ENCODE data around the gene RALB.
"Not testable (repeated sequence)": the region's sequence is repeated elsewhere in the genome, so short reads cannot be mapped to it uniquely, and the experiment has no call there.

RALB gene

DNA sequence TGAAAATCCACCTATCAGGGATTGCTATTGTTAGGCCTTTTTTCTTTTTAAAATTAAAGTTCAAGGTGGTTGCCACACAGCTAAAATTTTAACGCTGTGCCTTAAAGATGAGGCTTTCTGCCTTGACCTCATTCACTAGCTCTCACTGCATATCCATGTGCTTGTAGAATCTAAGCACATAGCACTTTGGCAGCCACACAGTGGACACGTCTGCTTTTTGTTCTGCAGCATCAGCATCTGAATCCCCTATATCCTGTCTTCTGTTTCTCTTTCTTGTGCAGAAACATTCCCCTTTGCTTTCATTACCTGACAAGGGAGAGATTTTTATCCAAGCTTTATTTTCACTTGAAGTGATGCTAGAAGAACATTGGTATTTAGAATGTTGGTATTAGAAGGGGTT is 38.1 kb downstream of the RALB start:
- in situ Hi-C loops (cut with HindIII; ENCODE audit: low sequenced_read_pairs): no loop called here

DNA sequence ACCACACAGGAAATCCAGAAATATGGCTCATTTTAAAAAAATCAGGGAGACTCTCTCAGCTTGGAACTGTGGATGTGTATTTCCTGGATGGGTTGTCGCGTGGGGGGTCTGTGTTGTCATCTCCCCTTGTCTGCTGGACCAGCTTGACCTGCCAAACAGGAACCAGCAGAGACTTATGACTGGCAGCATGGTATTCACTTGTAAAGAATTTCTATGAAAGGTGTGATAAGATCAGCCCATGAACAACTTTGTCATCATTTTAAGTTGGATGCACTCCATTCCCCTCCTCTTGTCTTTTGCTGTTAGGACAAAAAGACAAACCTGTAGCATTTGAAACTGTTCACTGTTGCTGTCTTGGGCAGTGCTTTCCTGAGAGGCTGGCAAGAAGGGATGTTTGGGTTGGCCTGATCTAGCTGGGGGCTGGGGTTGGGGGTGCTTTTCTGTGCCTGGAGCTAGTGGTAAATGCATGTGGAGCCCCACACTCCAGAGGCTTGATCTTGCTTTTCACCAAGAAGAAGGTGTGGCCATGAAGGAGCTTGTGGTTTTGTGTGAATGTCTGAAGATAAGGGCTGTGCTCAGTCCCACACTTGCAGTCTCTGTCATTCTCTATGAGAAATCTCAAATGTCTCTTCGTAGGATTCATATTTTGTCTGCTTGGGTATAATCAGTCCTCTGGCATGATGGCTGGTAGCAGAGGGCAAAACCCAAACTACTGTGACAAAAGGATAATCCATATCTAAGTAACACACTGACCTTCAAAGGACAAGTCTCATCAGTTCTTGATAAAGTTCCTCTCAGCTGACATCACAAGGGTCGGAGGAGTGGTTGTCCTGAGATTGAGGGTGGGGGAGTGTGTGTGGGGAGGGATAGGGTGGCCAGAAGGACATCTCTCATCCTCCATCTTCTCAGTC is 39.0 kb downstream of the RALB start:
- in situ Hi-C loops (cut with HindIII; ENCODE audit: low sequenced_read_pairs): no loop called here

DNA sequence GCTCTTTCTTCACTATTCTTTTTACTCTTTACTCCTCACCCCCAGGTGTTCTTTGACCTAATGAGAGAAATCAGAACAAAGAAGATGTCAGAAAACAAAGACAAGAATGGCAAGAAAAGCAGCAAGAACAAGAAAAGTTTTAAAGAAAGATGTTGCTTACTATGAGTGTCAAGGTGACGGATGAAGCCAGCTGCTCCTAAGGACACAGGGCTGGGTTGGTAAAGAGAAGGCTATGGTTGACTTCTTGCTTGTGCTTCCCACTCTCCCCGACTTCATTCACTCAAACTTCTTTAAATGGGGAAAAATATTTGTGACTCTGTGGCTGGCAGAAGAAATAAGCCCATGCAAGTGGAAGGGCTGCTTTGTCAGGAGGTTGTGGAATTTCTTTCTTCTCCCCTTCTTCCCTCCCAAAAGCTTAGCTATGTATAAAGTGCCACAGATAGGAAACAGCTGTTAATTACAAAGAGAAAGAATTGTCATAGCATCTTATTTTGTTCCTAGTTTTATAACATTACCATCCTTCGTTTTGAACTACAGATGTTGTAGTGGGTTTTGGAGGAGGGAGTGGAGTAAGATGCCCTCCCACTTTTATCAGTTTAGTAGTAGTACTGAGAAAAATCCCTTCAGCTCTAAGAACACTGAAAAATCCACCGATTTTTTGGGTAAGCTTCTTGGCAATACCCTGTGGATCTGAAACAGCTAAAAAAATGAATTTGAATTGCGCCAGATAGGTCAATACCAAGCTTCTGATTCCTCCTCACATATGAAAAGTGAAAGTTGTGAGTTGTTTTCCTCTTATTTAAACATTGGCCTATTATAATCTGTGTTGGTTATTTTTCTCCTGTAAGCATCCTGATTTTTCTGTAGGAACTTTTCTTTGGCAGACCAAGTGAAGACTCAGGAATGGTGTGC is 40.7 kb downstream of the RALB start:
- in situ Hi-C loops (cut with HindIII; ENCODE audit: low sequenced_read_pairs): no loop called here

DNA sequence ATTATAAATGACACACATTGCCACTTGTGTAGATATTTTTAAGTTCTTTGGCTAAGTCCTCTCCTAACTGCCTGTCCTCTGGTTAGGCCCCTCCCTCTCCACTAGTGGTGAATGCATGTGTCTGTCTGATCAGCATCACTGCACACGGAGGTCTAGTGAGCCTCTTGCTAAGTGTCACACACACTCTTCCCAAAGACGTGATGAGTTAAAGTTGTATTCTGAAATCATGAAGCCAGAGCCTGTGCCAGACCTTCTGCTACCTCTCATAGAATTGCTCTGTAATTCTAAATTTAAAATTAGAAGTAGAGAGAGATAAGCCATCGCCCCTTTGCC is 41.3 kb downstream of the RALB start:
- in situ Hi-C loops (cut with HindIII; ENCODE audit: low sequenced_read_pairs): no loop called here

DNA sequence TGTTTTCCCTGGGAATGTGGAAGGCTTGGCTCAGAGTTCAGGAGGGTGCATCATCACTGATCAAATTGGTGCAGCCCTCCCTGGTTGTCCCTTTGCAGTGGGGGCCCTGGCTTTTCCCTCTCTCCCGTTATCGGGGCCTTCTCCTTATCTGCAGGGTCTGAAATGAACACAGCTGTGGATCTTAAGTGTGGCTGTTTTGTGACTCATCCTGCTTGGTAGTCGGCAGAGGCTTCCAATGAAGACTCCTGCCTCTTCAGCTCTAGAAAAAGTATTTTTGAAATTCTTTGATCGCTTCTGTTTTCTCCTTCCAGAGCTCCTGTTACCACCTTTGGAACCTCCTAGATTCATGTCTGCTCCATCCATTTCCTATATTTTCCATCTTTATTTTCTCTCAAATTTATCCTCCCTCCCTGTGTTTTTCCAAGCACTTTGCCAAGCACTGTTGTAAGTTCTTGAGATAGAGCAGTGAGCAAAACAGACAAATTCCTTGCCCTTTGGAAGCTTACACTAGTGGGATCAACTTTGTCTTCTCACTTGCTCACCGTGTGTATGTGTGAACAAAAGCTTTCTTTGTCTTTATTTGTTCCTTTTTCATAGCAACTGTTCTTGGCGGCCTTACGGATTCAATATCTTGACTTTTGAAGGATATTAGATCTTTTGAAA is 45.7 kb downstream of the RALB start:
- in situ Hi-C loops (cut with HindIII; ENCODE audit: low sequenced_read_pairs): no loop called here

DNA sequence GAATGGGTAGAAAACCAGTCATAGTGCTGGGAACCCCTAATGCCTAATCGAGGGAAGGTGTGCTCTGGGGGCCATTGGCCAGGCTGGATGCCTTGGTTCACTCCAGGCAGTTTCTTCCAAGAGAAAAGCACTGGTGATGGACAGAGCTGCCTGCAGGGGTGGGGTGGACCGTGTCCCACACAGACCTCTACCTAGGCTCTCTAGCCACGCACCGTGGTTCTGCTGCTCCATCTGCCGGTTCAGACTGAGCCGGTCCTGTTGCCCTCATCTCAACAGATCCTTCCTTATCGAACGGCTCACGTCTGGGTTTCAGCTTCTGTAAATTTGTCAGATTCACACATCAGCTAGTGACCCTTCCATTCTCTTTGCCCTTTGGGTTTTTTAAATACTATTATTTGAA is 46.4 kb downstream of the RALB start:
- in situ Hi-C loops (cut with HindIII; ENCODE audit: low sequenced_read_pairs): no loop called here

DNA sequence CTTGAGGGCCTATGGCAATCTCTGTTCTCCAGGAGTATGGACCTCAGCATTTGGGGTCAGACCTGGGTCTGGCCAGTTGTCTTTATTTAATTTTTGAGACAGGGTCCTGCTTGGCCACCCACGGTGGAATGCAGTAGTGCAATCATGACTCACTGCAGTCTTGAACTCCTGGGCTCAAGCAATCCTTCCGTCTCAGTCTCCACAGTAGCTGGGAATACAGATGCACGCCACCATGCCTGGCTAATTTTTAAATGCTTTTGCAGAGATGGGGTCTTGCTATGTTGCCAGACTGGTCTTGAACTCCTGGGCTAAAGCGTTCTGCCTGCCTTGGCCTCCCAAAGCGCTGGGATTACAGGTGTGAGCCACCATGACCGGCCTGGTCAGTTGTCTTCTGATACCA is 46.9 kb downstream of the RALB start:
- in situ Hi-C loops (cut with HindIII; ENCODE audit: low sequenced_read_pairs): no loop called here

DNA sequence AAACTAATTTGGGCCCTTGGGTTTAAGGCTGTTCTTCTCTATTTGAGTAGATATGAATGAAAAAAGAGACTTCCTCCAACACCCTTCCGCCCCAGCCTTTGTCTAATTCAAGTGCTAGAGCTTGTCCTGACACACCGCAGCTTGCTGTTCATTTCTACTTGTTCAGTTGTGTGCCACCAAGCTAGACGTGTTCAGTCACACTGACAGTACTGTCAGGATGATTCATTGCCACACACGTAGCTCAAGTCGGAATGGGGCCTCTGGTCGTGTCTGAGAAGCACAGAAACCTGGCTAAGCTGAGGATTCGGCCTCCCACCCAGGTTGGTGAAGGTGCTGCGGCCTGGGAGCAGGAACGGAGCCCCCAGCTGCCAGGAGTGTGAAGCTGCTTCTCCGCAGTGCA is 47.7 kb downstream of the RALB start:
- in situ Hi-C loops (cut with HindIII; ENCODE audit: low sequenced_read_pairs): no loop called here

DNA sequence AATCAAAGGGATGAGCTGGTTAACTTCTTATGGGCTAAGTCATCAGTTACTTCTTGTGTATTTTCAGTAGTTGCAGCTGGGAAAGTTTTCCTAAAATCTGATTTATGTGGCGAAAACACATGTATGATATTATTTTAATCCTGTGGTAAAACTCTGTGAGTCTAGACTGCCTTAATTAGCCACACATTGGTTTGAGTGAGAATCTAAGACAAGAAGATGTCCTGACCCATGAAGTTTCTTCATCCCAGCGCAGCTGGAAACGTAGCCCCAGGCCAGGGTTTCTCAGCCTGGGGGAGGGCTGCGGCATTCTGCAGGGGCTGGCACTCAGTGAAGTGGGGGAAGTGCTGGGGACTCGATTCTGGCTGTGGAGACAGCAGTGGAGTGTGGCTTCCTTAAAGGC is 48.6 kb downstream of the RALB start:
- in situ Hi-C loops (cut with HindIII; ENCODE audit: low sequenced_read_pairs): no loop called here

DNA sequence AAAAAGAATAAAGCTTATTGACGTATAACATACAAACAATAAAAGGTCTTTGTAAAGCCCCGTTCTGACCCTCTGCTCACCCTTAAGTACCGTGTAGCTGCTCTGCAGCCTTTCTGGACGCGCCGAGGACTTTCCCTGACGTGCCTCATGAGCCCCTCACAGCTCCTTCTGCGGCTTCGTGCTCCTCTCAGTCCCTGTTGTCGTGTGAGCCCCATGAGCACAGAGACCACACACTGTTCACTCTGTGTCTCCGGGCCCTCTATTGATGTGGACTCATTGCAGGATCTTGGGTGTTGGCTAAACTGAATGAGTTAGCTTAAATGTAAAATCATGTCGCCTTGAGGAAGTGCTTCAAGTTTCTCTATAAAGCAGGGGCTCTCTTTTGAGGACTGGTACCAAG is 49.6 kb downstream of the RALB start:
- in situ Hi-C loops (cut with HindIII; ENCODE audit: low sequenced_read_pairs): no loop called here

DNA sequence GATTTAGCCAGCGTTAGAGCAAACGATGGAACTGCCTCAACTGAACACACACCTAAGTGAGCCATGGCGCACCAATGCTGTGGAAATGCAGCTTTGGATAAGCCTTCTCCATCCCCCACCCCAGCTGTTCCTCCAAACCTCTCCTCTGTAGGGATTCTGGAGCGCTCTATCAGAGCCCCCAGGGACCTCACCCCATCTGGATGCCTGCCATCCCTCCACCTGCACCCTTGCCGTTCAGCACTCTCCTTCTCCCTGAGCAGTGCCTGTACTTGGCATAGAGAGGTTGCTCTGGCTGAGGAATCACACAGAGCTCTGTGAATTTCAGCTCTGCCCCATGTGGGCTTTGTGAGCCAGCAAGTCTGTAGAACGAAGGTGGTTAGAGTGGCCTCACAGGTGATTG is 50.5 kb downstream of the RALB start:
- in situ Hi-C loops (cut with HindIII; ENCODE audit: low sequenced_read_pairs): no loop called here

DNA sequence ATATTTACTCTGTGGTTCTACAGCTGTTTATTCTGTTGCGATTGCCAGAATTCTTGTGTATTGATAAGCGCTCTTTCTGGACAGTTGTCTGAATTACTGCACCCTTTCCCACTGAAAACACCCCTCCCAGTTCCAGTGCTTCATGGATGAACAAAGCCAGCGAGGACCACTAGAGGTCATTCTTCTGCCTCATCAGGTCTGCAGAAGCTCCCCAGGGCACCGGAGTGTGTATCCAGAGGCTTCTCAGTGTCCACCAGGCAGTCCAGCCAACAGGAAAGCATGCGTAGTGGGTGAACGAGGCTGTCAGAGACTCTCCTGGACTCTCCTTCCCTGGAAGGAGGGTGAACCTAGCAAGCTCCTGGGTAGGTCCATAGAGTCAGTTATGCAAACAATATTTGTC is 52.6 kb downstream of the RALB start:
- in situ Hi-C loops (cut with HindIII; ENCODE audit: low sequenced_read_pairs): no loop called here

DNA sequence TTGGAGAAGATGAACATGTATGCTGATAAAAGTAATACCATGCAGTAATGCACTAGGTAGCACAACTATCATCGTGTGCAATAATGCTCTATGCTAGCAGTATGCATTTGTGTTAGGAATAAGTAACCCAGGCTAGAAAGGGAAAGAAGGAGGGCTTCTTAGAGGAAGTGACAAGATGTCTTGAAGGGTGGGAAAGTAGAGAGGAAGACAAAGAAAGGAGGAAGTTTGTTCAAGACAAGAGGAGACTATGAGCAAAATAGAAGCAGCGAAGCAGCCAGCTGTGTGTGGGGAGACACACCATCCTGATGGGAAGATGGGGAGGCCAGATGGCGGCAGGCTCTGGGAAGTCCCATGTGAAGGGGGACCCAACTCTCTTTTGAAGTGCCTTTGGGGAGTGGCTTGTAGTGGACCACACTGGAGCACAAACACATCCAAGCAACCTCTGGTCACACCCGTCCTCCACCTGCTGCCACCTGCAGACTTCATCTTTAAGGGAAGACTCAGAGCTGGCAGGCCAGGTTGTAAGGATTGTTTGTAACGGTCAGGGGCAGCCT is 53.4 kb downstream of the RALB start:
- in situ Hi-C loops (cut with HindIII; ENCODE audit: low sequenced_read_pairs): no loop called here

DNA sequence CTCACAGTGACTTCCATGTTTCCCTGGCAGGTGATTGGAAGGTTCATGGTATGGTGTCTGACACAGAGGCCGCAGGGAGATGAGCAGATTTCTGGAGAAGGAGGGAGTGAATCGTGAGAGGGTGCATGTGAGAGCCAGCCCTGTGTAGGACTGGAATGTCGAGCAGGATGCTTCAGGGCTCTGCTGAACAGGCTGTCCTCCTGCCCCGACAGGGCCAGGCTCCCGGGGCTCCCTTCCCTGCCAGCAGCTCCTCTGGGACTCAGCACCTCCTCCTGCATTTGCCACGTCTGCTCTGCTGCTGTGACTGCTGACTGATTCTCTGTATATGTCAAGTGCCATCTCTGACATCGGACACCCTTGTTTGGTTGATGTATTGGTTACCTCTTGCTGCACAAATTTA is 54.8 kb downstream of the RALB start:
- in situ Hi-C loops (cut with HindIII; ENCODE audit: low sequenced_read_pairs): no loop called here

DNA sequence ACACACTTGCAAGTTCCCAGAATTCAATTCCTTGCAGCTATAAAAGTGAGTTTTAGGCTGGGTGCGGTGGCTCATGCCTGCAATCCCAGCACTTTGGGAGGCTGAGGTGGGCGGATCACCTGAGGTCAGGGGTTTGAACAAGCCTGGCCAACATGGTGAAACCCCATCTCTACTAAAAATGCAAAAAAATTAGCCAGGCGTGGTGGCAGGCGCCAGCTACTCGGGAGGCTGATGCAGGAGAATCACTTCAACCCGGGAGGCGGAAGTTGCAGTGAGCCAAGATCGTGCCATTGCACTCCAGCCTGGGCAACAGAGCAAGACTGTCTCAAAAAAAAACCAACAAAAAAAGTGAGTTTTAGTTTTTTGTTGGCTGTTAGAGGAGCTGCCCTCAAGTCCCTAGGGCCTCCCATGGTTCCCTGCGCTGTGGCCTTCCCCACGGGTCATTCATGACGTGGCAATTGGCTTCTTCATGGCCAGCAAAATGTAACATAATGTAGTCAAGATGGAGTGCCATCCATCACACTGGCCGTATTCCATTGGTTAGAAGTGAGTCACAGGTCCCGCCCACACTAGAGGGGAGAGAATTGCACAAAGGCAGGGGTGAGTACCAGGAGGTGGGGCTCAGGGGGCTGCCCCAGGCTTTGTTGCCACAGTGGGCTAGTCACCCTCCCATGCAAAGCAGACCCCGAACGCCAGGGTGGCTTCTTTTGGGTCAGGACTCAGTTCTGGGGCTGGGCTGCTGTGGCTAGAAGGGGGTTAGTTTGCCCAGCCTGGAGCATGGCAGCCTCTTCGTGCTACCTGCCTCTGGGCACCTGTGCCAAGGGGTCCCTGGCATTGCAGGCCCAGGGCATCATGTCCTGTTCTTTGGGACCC is 55.6 kb downstream of the RALB start:
- in situ Hi-C loops (cut with HindIII; ENCODE audit: low sequenced_read_pairs): no loop called here

DNA sequence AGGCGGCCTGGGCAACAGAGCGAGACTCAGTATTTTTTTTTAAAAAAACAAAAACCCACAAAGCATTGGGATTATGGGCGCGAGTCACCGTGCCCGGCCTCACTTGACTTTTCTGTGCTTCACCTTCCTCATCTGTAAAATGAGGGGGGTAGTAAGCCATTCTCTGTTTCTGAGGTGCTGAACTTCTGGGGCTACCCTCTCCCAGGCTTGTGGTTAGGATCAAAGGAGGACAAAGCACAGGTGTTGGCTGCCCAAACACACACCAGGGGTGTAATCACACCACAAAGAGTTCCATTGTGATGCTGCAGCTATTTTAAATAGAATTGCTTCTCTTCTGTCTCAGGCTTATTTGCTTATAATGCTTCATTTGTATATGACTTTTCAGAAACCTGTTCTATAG is 57.5 kb downstream of the RALB start:
- in situ Hi-C loops (cut with HindIII; ENCODE audit: low sequenced_read_pairs): no loop called here

DNA sequence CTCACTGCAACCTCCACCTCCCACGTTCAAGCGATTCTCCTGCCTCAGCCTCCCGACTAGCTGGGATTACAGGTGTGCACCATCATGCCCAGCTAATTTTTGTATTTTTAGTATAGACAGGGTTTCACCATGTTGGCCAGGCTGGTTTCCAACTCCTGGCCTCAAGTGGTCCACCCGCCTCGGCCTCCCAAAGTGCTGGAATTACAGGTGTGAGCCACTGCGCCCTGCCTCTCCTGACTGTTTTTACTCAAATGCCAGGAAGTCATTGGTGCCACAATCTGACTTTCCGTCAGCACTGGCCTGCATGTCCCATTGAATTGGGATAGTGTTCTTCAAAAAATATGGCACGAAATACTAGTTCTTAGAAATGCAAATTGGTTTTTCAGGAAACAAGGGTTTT is 58.2 kb downstream of the RALB start:
- in situ Hi-C loops (cut with HindIII; ENCODE audit: low sequenced_read_pairs): not testable (repeated sequence)

DNA sequence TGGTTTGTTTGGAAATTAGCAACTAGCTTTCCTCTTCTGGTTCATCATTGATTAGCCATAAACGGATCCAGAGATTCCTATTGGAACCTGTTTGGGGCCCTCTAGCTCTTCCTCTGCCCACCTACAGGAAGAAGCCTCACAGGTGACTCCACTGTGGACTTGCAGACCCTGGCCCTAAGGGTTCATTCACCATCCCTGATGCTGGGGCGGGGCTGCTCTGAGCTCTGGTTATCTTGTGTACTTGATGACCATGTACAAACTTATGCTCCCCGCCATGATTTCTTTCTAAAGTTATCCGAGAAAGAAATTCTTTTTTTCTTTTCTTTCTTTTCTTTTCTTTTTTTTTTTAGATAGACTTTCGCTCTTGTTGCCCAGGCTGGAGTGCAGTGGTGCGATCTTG is 59.4 kb downstream of the RALB start:
- in situ Hi-C loops (cut with HindIII; ENCODE audit: low sequenced_read_pairs): no loop called here

DNA sequence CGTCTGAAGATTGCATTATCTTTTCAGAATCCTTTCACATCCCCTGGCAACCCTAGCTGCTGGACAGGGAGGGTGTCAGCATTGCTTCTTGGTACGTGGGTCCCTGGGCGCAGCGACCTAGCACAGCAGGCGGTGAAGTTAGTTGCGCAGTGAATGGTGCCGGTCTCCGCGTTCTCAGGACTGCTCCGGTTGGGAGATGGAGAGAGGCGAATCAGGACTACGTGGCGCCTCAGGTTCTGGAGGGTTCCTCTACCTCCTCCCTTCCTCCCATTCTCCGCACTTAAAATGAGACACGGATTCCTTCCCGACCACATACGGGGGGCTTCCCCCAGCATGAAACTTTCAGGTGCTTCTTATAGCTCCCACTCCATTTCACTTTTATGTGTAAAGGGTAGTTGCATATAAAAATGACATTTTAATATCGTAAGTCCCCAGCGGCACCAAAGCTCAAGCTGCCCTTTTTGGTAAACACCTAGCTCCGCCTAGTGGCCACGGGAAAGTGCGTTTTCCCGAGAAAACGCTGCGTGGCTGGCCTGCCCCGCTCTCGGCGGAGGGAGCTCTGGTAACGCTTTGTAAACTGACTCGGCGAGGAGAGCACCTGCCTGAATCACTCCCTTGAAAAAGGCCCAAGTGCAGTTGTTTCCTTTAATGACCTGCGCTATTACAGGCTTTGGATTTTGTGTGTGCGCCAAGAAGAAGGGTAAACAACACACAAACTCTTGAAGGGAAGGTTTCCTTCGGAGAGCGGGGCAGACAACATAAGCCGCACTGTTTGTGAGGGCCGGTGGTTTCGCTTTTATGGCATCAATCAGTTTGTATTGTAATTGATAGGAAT is 60.4 kb downstream of the RALB start:
- in situ Hi-C loops (cut with HindIII; ENCODE audit: low sequenced_read_pairs): no loop called here

Measured in endothelial cell of hepatic sinusoid (primary cell).